IMR-90 (cell line): ENCODE results near the gene ARPC5.

ENCODE experiments used
- BHLHE40 ChIP-seq: fragments of 150-350 bp; IDR thresholded peaks from 2 replicates; pipeline ENCODE4 v1.6.1; 2016; ENCODE audit warnings: mild to moderate bottlenecking, low read depth, low read length
- CEBPB ChIP-seq: IDR thresholded peaks from 2 replicates; pipeline ENCODE4 v1.6.1; 2012; ENCODE audit warnings: low read depth, low read length, improper control_type of control experiment
- CHD1 ChIP-seq: IDR thresholded peaks from 2 replicates; pipeline ENCODE4 v1.6.1; 2012; ENCODE audit warnings: low read depth, low read length, improper control_type of control experiment
- CTCF ChIP-seq: conservative IDR thresholded peaks from 2 replicates; pipeline ENCODE4 v1.5.1; 2012; ENCODE audit warnings: mild to moderate bottlenecking, low read depth, low read length, improper control_type of control experiment
- MXI1 ChIP-seq: IDR thresholded peaks from 2 replicates; pipeline ENCODE4 v1.6.1; 2012; ENCODE audit warnings: low read depth, mild to moderate bottlenecking, low read length, moderate library complexity, borderline replicate concordance
- NFE2L2 ChIP-seq: fragments of 150-350 bp; IDR thresholded peaks from 2 replicates; pipeline ENCODE4 v1.6.1; 2016; ENCODE audit warnings: low read depth, mild to moderate bottlenecking, low read length
- POLR2A ChIP-seq: IDR thresholded peaks from 2 replicates; pipeline ENCODE4 v1.6.1; 2012; ENCODE audit warnings: mild to moderate bottlenecking, low read depth, low read length
- RAD21 ChIP-seq: IDR thresholded peaks from 2 replicates; pipeline ENCODE4 v1.6.1; 2012; ENCODE audit warnings: low read length, improper control_type of control experiment
- RFX5 ChIP-seq: IDR thresholded peaks from 2 replicates; pipeline ENCODE4 v1.8.0; 2012; ENCODE audit warnings: low read depth, mild to moderate bottlenecking, low read length, moderate library complexity

- TF ChIP-seq RFX5 = no peak
- no peak for TF ChIP-seq CTCF
- no peak for TF ChIP-seq CEBPB
- no peak for TF ChIP-seq CHD1
- TF ChIP-seq POLR2A = no peak
- TF ChIP-seq MXI1 = no peak
- no peak for TF ChIP-seq NFE2L2
- TF ChIP-seq RAD21 = no peak
- TF ChIP-seq BHLHE40 = no peak
Measured at GRCh38 chr1:183635099-183635605, 431 bp downstream of the ARPC5 start.
